EL (cell line): ENCODE results near the gene API5.
"Not testable (repeated sequence)": the region's sequence is repeated elsewhere in the genome, so short reads cannot be mapped to it uniquely, and the experiment has no call there.

Source experiments
- DNase-seq: peaks from one replicate; pipeline ENCODE4 v3.0.0-alpha.2; 2016

The API5 gene

GRCh38 chr11:43311791-43312607, at the start of gene API5:
Gene API5 (plus strand): TSS chr11:43311996. CDS start chr11:43312128, 132 bp downstream.
- peak; percentile 95 for DNase-seq

- peak; percentile 2 for DNase-seq
These were observed 43.8 kb upstream of the API5 start for GRCh38 chr11:43267856-43268580.

GRCh38 chr11:43268786-43269185, 43.0 kb upstream of the API5 start:
- no peak for DNase-seq

GRCh38 chr11:43269254-43269918, 42.4 kb upstream of the API5 start:
- DNase-seq: no peak

- DNase-seq: no peak
These were observed 41.3 kb upstream of the API5 start for GRCh38 chr11:43270468-43270867.

GRCh38 chr11:43278193-43278956, 33.4 kb upstream of the API5 start:
- peak; percentile 31 for DNase-seq

GRCh38 chr11:43282607-43283440, 29.0 kb upstream of the API5 start:
- DNase-seq: peak; percentile 33

GRCh38 chr11:43285826-43286225, 26.0 kb upstream of the API5 start:
- no peak for DNase-seq

- no peak for DNase-seq
These were observed 22.4 kb upstream of the API5 start for GRCh38 chr11:43289368-43289767.

GRCh38 chr11:43298397-43298796, 13.4 kb upstream of the API5 start:
- DNase-seq: no peak

GRCh38 chr11:43315966-43316365, 4.2 kb downstream of the API5 start:
- no peak for DNase-seq

GRCh38 chr11:43316451-43316850, 4.7 kb downstream of the API5 start:
- peak; percentile 35 for DNase-seq

- DNase-seq: peak; percentile 94
These were observed 16.2 kb downstream of the API5 start for GRCh38 chr11:43327987-43328386.

GRCh38 chr11:43328482-43328881, 16.7 kb downstream of the API5 start:
- no peak for DNase-seq

- DNase-seq: no peak
These were observed 29.4 kb downstream of the API5 start for GRCh38 chr11:43341159-43341558.

GRCh38 chr11:43351426-43351825, 39.6 kb downstream of the API5 start:
- not testable (repeated sequence) for DNase-seq

GRCh38 chr11:43354311-43354710, 42.5 kb downstream of the API5 start:
- no peak for DNase-seq

GRCh38 chr11:43356336-43356735, 44.5 kb downstream of the API5 start:
- DNase-seq: no peak

GRCh38 chr11:43358279-43358800, 46.5 kb downstream of the API5 start:
- no peak for DNase-seq

- peak; percentile 95 for DNase-seq
These were observed 47.1 kb downstream of the API5 start, which contains the start of gene TTC17 for GRCh38 chr11:43358801-43359421. Gene TTC17 (plus strand): TSS chr11:43358920. CDS start chr11:43358955, 35 bp downstream.

- DNase-seq: peak; percentile 38
These were observed 47.6 kb downstream of the API5 start for GRCh38 chr11:43359422-43359818.
